ENCODE results near the gene RSPH4A.

DNA sequence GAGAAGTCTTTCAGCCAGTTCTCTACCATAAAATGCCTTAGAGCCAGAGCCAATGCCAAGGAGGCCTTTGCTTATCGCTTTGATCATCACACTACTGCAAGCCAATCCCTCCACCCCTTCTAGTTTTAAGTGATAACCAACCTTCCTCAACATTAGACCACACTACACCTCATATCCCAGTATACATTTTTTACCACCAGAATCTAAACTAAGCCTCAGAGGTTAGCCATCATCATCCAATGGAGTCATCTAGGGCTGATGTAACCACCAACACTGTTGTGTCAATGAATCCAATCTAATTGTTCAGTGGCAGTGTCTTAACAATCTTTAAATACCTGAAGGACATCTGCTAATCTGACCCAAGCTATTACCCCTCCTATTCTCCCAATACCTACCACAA is 45.9 kb downstream of the RSPH4A start:
- no peak for TF ChIP-seq EZH2 (IDR thresholded peaks at IDR 0.05; ENCODE audit: insufficient read depth, poor library complexity, severe bottlenecking)
- TF ChIP-seq EZH2phosphoT487 (IDR thresholded peaks at IDR 0.05; ENCODE audit: insufficient read depth, low read depth): no peak
